AG09319 (cell line): ENCODE data around the gene TAOK1.
A peak's percentile ranks its signal among the peaks of the same experiment; 100 is the strongest.
"Not testable (repeated sequence)": the region's sequence is repeated elsewhere in the genome, so short reads cannot be mapped to it uniquely, and the experiment has no call there.

Source experiments
- DNase-seq: peaks from one replicate; pipeline ENCODE4 v3.0.0-alpha.2; 2010; ENCODE audit warnings: low read depth; ENCODE audit errors: extremely low read depth
- TF ChIP-seq, protein P1 (sequence below): IDR thresholded peaks from 2 replicates; pipeline ENCODE4 v1.5.1; 2011; ENCODE audit warnings: low read depth, mild to moderate bottlenecking, inconsistent platforms, low read length, moderate library complexity

TAOK1 gene

DNA sequence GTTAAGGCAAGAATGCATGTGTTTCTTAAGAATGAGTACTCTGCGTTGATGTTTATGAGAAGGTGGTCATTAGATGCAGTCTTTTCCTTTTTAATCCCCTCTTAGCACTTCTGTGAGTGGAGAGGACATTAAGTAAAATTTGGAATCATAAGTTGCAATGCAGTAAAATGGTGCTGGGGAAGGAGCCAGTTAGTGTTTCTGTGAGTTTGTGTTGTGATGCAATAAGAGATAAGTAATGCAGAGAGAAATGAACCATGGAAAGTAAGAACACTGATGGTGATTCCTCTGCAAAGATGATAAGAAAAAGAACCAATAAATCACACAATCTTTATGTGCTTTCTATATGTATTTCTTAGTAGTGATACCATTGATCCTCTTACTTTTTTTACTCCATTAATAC, 156.7 kb downstream of the TAOK1 start:
- no peak for DNase-seq
- TF ChIP-seq, protein P1, sequence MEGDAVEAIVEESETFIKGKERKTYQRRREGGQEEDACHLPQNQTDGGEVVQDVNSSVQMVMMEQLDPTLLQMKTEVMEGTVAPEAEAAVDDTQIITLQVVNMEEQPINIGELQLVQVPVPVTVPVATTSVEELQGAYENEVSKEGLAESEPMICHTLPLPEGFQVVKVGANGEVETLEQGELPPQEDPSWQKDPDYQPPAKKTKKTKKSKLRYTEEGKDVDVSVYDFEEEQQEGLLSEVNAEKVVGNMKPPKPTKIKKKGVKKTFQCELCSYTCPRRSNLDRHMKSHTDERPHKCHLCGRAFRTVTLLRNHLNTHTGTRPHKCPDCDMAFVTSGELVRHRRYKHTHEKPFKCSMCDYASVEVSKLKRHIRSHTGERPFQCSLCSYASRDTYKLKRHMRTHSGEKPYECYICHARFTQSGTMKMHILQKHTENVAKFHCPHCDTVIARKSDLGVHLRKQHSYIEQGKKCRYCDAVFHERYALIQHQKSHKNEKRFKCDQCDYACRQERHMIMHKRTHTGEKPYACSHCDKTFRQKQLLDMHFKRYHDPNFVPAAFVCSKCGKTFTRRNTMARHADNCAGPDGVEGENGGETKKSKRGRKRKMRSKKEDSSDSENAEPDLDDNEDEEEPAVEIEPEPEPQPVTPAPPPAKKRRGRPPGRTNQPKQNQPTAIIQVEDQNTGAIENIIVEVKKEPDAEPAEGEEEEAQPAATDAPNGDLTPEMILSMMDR, result no peak

DNA sequence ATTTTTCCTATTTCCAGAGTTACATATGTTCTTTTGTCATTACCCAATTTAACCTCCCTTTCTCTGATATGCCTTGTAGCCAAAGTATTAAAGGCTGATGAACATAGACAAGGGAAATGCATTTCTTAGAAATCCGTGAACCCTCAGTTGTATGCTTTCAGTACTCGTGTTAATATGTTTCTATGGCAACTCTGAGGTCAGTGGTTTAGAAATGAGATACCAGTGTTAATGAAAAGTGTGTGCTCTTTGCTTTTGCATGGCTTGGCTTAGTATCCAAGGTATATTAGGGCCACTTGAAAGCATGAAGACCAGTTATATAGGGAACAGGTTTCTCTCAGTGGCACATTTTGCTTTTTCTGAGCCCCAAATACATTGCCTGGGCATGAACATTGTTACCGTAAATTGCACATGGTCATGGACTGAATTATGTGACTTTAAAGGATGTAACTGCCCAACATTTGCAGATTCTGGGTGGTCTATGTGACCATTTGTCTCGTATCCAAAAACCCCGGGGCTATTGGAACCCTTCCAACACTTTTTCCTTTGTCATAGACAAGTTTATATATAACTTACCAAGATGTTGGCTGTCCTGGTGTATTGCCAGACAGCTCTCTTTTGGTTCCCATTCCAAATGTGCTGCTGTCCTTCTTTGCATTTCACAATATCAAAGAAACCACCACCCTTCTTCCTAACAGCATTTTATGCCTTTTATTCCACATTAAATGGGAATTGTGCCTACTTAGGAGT, 159.2 kb downstream of the TAOK1 start:
- DNase-seq, result peak; percentile 49
- TF ChIP-seq, protein P1, result no peak

DNA sequence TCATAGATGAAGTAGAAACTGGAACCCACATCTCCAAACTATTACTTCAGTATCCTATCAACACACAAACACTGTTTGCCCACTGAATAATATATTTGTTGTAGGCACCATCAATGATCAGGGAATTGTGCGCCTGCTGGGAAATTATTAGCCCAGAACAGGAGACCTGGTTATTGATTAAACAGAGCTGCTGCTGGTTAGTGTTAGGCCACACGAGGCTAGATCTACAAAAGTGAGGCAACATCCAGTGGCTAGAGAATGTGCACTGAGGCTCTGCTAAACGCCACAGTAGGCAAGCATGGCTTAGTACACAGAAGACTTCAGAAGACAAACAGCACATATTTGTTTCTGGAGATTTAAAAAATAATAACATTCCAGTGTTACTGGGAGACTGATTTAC, 165.7 kb downstream of the TAOK1 start:
- TF ChIP-seq, protein P1, result no peak
- DNase-seq, result no peak

- no peak for DNase-seq
- TF ChIP-seq, protein P1, result no peak
Observed at GRCh38 chr17:29557085-29557738, 167.0 kb downstream of the TAOK1 start.

DNA sequence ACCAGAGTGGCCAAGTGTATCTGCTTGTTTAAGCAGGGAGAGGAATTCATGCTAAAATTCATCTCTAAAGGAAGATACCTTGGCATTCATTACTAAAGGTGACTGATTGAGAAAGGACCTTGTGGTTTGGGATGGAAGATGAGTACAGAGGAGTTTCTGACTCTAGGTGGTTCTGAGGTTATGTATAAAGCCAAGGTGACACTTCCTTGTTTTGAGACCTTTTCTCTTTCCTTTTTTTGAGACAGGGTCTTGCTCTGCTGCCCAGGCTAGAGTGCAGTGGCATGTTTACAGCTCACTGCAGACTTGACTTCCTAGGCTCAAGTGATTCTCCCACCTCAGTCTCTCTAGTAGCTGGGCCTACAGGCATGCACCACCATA, 167.6 kb downstream of the TAOK1 start:
- TF ChIP-seq, protein P1, result no peak
- DNase-seq, result no peak

- not testable (repeated sequence) for DNase-seq
Observed at GRCh38 chr17:29558139-29558538, 168.0 kb downstream of the TAOK1 start.

DNA sequence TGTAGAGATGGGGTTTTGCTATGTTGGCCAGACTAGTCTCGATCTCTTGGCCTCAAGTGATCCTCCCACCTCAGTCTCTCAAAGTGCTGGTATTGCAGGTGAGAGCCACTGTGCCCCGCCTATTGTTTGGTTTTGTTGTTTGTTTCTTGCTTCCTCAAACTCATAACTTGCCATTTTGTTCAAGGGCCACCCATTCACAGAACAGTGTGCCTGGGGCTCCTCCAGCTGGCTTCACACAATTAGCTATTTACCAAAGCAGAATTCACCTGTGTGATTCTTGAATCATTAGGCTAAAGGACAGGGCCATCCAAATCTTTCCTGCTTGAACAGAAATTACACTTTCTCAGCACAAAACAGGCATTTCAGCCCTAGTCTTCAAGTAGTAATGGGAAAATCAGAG, 169.5 kb downstream of the TAOK1 start:
- TF ChIP-seq, protein P1, result no peak
- DNase-seq, result no peak
